Esophagus squamous epithelium (tissue), 5 donors: ENCODE measurements around the gene LRFN5. TPM values are rescaled to one million over a fixed set of nuclear protein-coding genes. Genes with fewer than 3 reads are reported as not detected.
A peak's percentile ranks its signal among the peaks of the same experiment; 100 is the strongest.

ENCODE experiments used
- DNase-seq: peaks from one replicate; lab custom pipeline; 2025; lab: John Stamatoyannopoulos, UW
- H3K27ac ChIP-seq, 4 donors: fragments of 200-600 bp; sonication (generic); one replicate each; pipeline ENCODE4 v1.5.1; 2016 to 2019; ENCODE audit warnings: mild to moderate bottlenecking in 1 of 4
- H3K27me3 ChIP-seq, 4 donors: fragments of 200-600 bp; sonication (generic); 1 replicate in 3 of 4; 2 replicates in 1 of 4; pipeline versions ENCODE4 v1.5.1 to v1.6.0; 2017 to 2021; ENCODE audit warnings: antibody characterized with exemption in 1 of 4
- H3K36me3 ChIP-seq, 3 donors: fragments of 200-600 bp; sonication (generic); one replicate each; pipeline ENCODE4 v1.5.1; 2016 to 2019
- H3K4me1 ChIP-seq, 3 donors: fragments of 200-600 bp; sonication (generic); one replicate each; pipeline ENCODE4 v1.5.1; 2017 to 2019
- H3K4me3 ChIP-seq, 4 donors: fragments of 200-600 bp; sonication (generic); 1 replicate in 3 of 4; 2 replicates in 1 of 4; pipeline ENCODE4 v1.5.1; 2016 to 2019; ENCODE audit warnings: mild to moderate bottlenecking in 2 of 4, moderate library complexity in 1 of 4
- H3K9me3 ChIP-seq, 3 donors: fragments of 200-600 bp; sonication (generic); one replicate each; pipeline ENCODE4 v1.5.1; 2016 to 2019
- CTCF ChIP-seq, 6 experiments: fragments of 450-650 bp in 4 of 6; fragments of 200-600 bp in 2 of 6; sonication (generic) in 2 of 6; IDR thresholded peaks; one replicate each; pipeline ENCODE4 v1.5.1; 2016 to 2019; ENCODE audit warnings: antibody characterized with exemption in 6 of 6, mild to moderate bottlenecking in 4 of 6, moderate library complexity in 4 of 6
- POLR2A ChIP-seq, 4 donors: fragments of 450-650 bp; IDR thresholded peaks; one replicate each; pipeline ENCODE4 v1.6.1; 2017; ENCODE audit warnings: antibody characterized with exemption in 4 of 4, mild to moderate bottlenecking in 4 of 4, moderate library complexity in 3 of 4
- WGBS, 2 donors: methylation state at CpG; one replicate each; pipeline ENCODE4 v1.1.5; 2018; 5-methylcytosine and 5-hydroxymethylcytosine counted together
- intact Hi-C: fragments of 100-400 bp; cut with DNase I; formaldehyde crosslinking; loops from one replicate; pipeline ENCODE4 v1.15.0; 2022
- total RNA-seq, 4 donors: library from RNA; depleted of rRNA; stranded (reverse); fragments of >200 nt; gene quantifications; one replicate each; pipeline ENCODE4 v1.1.0, GENCODE V29; 2016
- donor health status: DM: yes; HTN: yes; CAD: no.

The LRFN5 gene
- total RNA-seq, 4 donors from 2014 or later = 0.13 to 1.3 (median 0.43) TPM

DNA sequence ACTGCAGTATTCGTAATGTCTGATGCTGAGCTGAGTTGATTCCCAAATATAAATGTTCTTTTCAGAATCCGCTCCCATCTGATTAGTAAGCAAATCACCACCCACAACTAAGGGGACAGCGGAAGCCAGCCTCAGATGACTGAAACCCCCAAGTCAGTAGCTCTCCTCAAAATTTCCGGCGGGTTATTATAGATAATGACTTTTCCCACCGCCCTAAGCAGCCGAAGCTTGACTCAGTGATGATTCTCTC lies 469 bp upstream of the LRFN5 start:
- H3K4me3 ChIP-seq = peak overlapping the region; percentile 31 to 70 (median 50)
- DNase-seq = no peak
- intact Hi-C loops = no loop called here
- WGBS, 2 donors = 5 to 14% methylated on average over 4 to 7 of the region's 7 CpGs
- no peaks in the 10 kb centered on the region for H3K36me3 ChIP-seq
- H3K4me1 ChIP-seq = peaks cover 5 to 44% (median 8%) of the 10 kb centered on the region in 3 donors
- H3K27me3 ChIP-seq = peaks cover 9 to 76% (median 15%) of the 10 kb centered on the region in 4 donors
- H3K27ac ChIP-seq = peak overlapping the region in 3 of 4 donors; percentile 67 to 82 (median 70)
- TF ChIP-seq CTCF (IDR thresholded peaks at IDR 0.05) = no peak
- TF ChIP-seq POLR2A (IDR thresholded peaks at IDR 0.05) = no peak
- H3K9me3 ChIP-seq = no peaks in the 10 kb centered on the region

GRCh38 chr14:41607304-41607775 lies 664 bp downstream of the LRFN5 start:
- 2% methylated on average over 16 to 21 of the region's 21 CpGs for WGBS, 2 donors
- no peak for TF ChIP-seq POLR2A (IDR thresholded peaks at IDR 0.05)
- TF ChIP-seq CTCF (IDR thresholded peaks at IDR 0.05) = no peak
- DNase-seq = no peak
- intact Hi-C loops = no loop called here
- H3K4me1 ChIP-seq = peaks cover 5 to 44% (median 8%) of the 10 kb centered on the region in 3 donors
- peak overlapping the region; percentile 31 to 70 (median 50) for H3K4me3 ChIP-seq
- peak overlapping the region in 3 of 4 donors; percentile 10 to 82 (median 67) for H3K27ac ChIP-seq
- no peaks in the 10 kb centered on the region for H3K36me3 ChIP-seq
- H3K27me3 ChIP-seq = peaks cover 9 to 77% (median 15%) of the 10 kb centered on the region in 4 donors
- H3K9me3 ChIP-seq = no peaks in the 10 kb centered on the region

DNA sequence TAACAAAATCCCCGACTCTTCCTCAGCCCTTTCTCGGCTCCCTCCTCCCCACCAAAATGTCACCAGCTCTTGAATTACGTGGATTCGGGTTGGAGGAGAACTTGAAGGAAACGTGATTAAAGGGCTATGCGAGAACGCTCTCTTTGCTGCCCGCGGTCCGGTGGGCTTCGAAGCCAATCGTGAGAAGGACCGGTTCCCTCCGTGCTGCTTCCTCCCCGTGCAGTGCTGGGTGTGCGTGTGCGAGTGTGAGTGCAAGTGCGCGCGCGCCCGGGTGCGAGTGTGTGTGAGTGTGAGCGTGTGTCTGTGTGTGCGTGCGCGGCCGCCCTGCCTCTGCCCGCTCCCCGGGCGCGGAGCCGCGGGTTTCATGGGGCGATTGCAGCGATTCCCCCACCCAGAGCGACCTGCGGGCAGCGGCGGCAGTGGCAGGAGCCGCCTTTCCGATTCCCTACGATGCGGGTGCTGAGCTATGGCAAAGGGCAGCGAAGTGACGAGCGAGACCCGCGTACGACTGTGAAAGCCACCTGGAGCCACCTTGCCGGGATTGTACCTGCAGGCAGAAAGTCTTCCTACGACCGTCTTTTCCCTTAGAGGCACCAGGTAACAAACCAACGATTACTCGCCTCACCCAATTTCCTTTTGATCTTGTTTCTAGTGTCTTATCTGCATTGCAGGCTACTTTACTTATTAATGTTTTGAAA lies 1.4 kb downstream of the LRFN5 start:
- H3K4me3 ChIP-seq = peak overlapping the region; percentile 12 to 70 (median 50)
- no peak for TF ChIP-seq CTCF (IDR thresholded peaks at IDR 0.05)
- no peak for TF ChIP-seq POLR2A (IDR thresholded peaks at IDR 0.05)
- H3K27ac ChIP-seq = peak overlapping the region in 3 of 4 donors; percentile 65 to 82 (median 67)
- no peaks in the 10 kb centered on the region for H3K9me3 ChIP-seq
- DNase-seq = no peak
- H3K4me1 ChIP-seq = peaks cover 5 to 44% (median 8%) of the 10 kb centered on the region in 3 donors
- 4 to 5% methylated on average over 22 to 28 of the region's 55 CpGs for WGBS, 2 donors
- intact Hi-C loops = no loop called here
- H3K36me3 ChIP-seq = no peaks in the 10 kb centered on the region
- H3K27me3 ChIP-seq = peaks cover 9 to 77% (median 15%) of the 10 kb centered on the region in 4 donors

DNA sequence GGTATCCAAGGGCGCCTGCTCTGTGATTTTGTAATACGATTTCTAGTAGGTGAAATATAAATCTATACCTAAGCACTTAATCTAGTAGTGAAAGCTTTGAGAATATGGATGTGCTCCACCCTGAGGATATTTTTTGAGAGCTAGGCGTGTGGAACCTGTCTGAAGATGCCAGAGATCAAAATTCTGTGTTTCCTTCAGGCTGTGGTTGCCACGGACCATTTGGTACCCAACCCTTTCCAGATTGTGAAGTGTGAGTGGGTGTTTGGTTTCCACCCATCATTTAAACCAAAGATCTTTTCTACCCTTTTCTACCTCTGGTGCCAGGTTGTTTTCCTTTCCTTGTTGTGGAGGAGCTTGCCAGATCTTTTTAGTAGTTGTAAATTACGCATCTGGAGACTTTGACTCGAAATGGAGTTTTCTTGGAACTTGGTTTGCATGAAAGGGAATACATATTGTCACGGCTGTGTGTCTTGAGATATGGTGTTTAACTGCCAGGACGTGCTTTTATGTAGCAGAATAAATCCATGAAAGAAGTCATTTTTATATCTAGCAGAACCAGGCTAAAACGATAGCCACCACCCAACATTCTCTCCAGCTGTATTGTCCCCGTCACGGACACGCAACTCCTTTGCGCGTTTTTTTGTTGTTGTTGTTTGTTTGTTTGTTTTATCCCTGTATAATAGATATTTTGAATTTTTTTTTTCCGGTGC lies 2.2 kb downstream of the LRFN5 start:
- Histone ChIP-seq H3K9me3 (no peaks in the 10 kb centered on the region), H3K27me3 (peaks cover 9 to 72% (median 15%) of the 10 kb centered on the region in 4 donors), H3K27ac (peak overlapping the region in 2 of 4 donors; percentile 33 to 82), H3K4me1 (peaks cover 5 to 44% (median 8%) of the 10 kb centered on the region in 3 donors), H3K36me3 (no peaks in the 10 kb centered on the region), H3K4me3 (peak overlapping the region in 3 of 4 donors; percentile 43 to 70 (median 56))
- DNase-seq = no peak
- intact Hi-C loops = no loop called here
- TF ChIP-seq CTCF (IDR thresholded peaks at IDR 0.05) = no peak
- no peak for TF ChIP-seq POLR2A (IDR thresholded peaks at IDR 0.05)
- WGBS, 2 donors = 7 to 13% methylated on average over 15 of the region's 15 CpGs

DNA sequence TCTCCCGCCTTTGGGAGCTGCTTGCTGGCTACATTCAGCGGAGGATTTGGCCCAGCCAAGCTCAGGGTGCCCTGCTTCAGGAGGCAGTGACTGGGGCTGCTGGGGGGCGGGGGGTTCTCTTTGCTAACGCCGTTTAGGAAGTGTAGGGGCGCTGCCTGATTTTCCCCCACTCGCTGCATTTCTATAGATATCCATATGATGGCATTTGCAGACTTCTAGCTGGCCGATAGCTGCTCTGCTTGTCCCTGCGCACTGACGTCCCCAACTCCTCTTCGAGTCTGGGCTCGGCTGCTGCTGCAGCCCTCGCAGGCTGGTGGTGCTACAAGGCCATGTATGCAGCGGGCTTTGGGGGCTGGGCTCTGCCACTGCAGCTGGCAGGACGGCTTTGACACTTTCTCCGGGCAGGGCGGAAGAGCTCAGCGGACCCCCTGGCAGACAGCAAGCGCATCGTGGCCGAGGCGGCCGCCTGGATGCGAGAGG lies 3.1 kb downstream of the LRFN5 start:
- TF ChIP-seq POLR2A (IDR thresholded peaks at IDR 0.05) (no peak), CTCF (IDR thresholded peaks at IDR 0.05) (no peak)
- WGBS, 2 donors = 1 to 7% methylated on average over 12 to 13 of the region's 24 CpGs
- H3K9me3 ChIP-seq = no peaks in the 10 kb centered on the region
- H3K4me1 ChIP-seq = peaks cover 5 to 43% (median 8%) of the 10 kb centered on the region in 3 donors
- DNase-seq = no peak
- peak overlapping the region in 3 of 4 donors; percentile 43 to 70 (median 56) for H3K4me3 ChIP-seq
- no peaks in the 10 kb centered on the region for H3K36me3 ChIP-seq
- peak overlapping the region in 2 of 4 donors; percentile 29 to 82 for H3K27ac ChIP-seq
- intact Hi-C loops = no loop called here
- H3K27me3 ChIP-seq = peaks cover 9 to 64% (median 15%) of the 10 kb centered on the region in 4 donors
